GM23338 (cell line): ENCODE results near the gene MAP3K10. TPM values are rescaled to one million over a fixed set of nuclear protein-coding genes. Genes with fewer than 3 reads are reported as not detected.

Experiments used
- ATAC-seq: fragments of 200-7000 bp; cut with Tn5 transposase; 3 replicates; pipeline ENCODE4 v1.9.1; 2020
- DNase-seq: peaks from one replicate; pipeline ENCODE4 v3.0.0-alpha.2; 2015; ENCODE audit warnings: low spot score
- H2AFZ ChIP-seq: fragments of 200-600 bp; sonication (generic); 2 replicates; pipeline ENCODE4 v1.8.0; 2016; ENCODE audit warnings: antibody characterized with exemption, mild to moderate bottlenecking, moderate library complexity
- H3F3A ChIP-seq: fragments of 200-600 bp; sonication (generic); replicated peaks from 2 replicates; pipeline ENCODE4 v1.8.0; 2017; ENCODE audit warnings: antibody characterized with exemption, mixed run types, low read depth
- H3K27ac ChIP-seq: fragments of 200-600 bp; sonication (generic); 2 replicates; pipeline ENCODE4 v1.6.1; 2016; ENCODE audit warnings: low read depth
- H3K27me3 ChIP-seq: fragments of 200-600 bp; sonication (generic); 2 replicates; pipeline ENCODE4 v1.8.0; 2016; ENCODE audit warnings: mild to moderate bottlenecking, mixed run types, moderate library complexity; ENCODE audit not compliant: insufficient read depth
- H3K36me3 ChIP-seq: fragments of 200-600 bp; sonication (generic); 2 replicates; pipeline ENCODE4 v1.8.0; 2016; ENCODE audit warnings: mild to moderate bottlenecking; ENCODE audit not compliant: insufficient read depth
- H3K4me1 ChIP-seq: fragments of 200-600 bp; sonication (generic); 2 replicates; pipeline ENCODE4 v1.8.0; 2016; ENCODE audit warnings: mild to moderate bottlenecking, moderate library complexity; ENCODE audit not compliant: insufficient read depth
- H3K4me2 ChIP-seq: fragments of 200-600 bp; sonication (generic); 2 replicates; pipeline ENCODE4 v1.7.1; 2017; ENCODE audit warnings: mixed run types
- H3K4me3 ChIP-seq: fragments of 200-600 bp; sonication (generic); 2 replicates; pipeline ENCODE4 v1.6.1; 2016; ENCODE audit warnings: mixed run types
- H3K79me2 ChIP-seq: fragments of 200-600 bp; sonication (generic); replicated peaks from 2 replicates; pipeline ENCODE4 v1.8.0; 2017; ENCODE audit warnings: mild to moderate bottlenecking; ENCODE audit not compliant: insufficient read depth
- H3K9me2 ChIP-seq: fragments of 200-600 bp; sonication (generic); 2 replicates; pipeline ENCODE4 v1.8.0; 2017; ENCODE audit not compliant: insufficient read depth
- H4K20me1 ChIP-seq: fragments of 200-600 bp; sonication (generic); replicated peaks from 2 replicates; pipeline ENCODE4 v1.8.0; 2017; ENCODE audit warnings: mild to moderate bottlenecking; ENCODE audit not compliant: insufficient read depth
- H3K27ac Mint-ChIP-seq: 2 replicates; pipeline ENCODE4 v1.8.0; 2020; ENCODE audit warnings: inconsistent platforms, mild to moderate bottlenecking, moderate library complexity, mixed read lengths
- H3K27me3 Mint-ChIP-seq: 3 replicates; pipeline ENCODE4 v1.8.0; 2022; ENCODE audit warnings: low read depth, mild to moderate bottlenecking, moderate library complexity, mixed read lengths, inconsistent platforms; ENCODE audit not compliant: insufficient read depth, poor library complexity
- H3K36me3 Mint-ChIP-seq: 3 replicates; pipeline ENCODE4 v1.8.0; 2021; ENCODE audit warnings: low read depth, mild to moderate bottlenecking, inconsistent platforms, moderate library complexity, mixed read lengths
- H3K4me1 Mint-ChIP-seq: 3 replicates; pipeline ENCODE4 v1.8.0; 2020; ENCODE audit warnings: mild to moderate bottlenecking, inconsistent platforms, mixed read lengths
- H3K4me3 Mint-ChIP-seq: 3 replicates; pipeline ENCODE4 v1.8.0; 2021; ENCODE audit warnings: moderate library complexity, mild to moderate bottlenecking, inconsistent platforms, mixed read lengths
- H3K9me3 Mint-ChIP-seq: 3 replicates; pipeline ENCODE4 v1.8.0; 2020; ENCODE audit warnings: moderate library complexity, mild to moderate bottlenecking, inconsistent platforms, mixed read lengths
- CREB1 ChIP-seq: fragments of 250-450 bp; sonication (Bioruptor Pico); IDR thresholded peaks from 2 replicates; pipeline ENCODE4 v1.5.0; 2020; ENCODE audit warnings: low read depth, mild to moderate bottlenecking, moderate library complexity
- EZH2phosphoT487 ChIP-seq: fragments of 200-600 bp; sonication (generic); IDR thresholded peaks from one replicate; pipeline ENCODE4 v1.8.1; 2018; ENCODE audit warnings: antibody characterized with exemption; ENCODE audit not compliant: unreplicated experiment
- POLR2AphosphoS5 ChIP-seq: IDR thresholded peaks from 2 replicates; pipeline ENCODE4 v1.6.1; 2016; ENCODE audit warnings: antibody characterized with exemption, low read depth
- ZNF114 ChIP-seq: fragments of 250-450 bp; sonication (Bioruptor Pico); IDR thresholded peaks from 2 replicates; pipeline ENCODE4 v1.5.0; 2020; ENCODE audit warnings: mild to moderate bottlenecking, moderate library complexity
- ZNF331 ChIP-seq: fragments of 250-450 bp; sonication (Bioruptor Pico); IDR thresholded peaks from 2 replicates; pipeline ENCODE4 v1.5.0; 2020; ENCODE audit warnings: low read depth, mild to moderate bottlenecking, moderate library complexity
- polyA plus RNA-seq: library from polyadenylated mRNA; unstranded; fragments of >200 nt; fragmentation: Nextera tagmentation; extraction: Ambion mirVana; gene quantifications from 2 replicates; pipeline ENCODE4 v1.2.1, GENCODE V29; 2016
- total RNA-seq: library from RNA; depleted of rRNA; stranded (reverse); fragments of >200 nt; shearing (Covaris generic); gene quantifications from 2 replicates; pipeline ENCODE4 v1.2.3, GENCODE V29; 2014
- TF ChIP-seq, protein P1 (sequence below): fragments of 250-450 bp; sonication (Bioruptor Pico); IDR thresholded peaks from 2 replicates; pipeline ENCODE4 v1.5.0; 2020; ENCODE audit warnings: mild to moderate bottlenecking, moderate library complexity
- TF ChIP-seq, protein P2 (sequence below), 2 experiments: fragments of 200-600 bp in 1 of 2; sonication (generic) in 1 of 2; conservative IDR thresholded peaks; 2 replicates each; pipeline versions ENCODE4 v1.5.1 to v1.6.1; 2016 to 2017; ENCODE audit warnings: antibody characterized with exemption in 2 of 2, low read depth in 2 of 2, mild to moderate bottlenecking in 2 of 2, moderate library complexity in 1 of 2
- TF ChIP-seq, protein P3 (sequence below): IDR thresholded peaks from 2 replicates; pipeline ENCODE4 v1.6.1; 2016; ENCODE audit warnings: antibody characterized with exemption

MAP3K10 gene
- total and polyA plus RNA-seq, 2 experiments from 2014 or later, result 5.9 to 13.7 TPM

DNA sequence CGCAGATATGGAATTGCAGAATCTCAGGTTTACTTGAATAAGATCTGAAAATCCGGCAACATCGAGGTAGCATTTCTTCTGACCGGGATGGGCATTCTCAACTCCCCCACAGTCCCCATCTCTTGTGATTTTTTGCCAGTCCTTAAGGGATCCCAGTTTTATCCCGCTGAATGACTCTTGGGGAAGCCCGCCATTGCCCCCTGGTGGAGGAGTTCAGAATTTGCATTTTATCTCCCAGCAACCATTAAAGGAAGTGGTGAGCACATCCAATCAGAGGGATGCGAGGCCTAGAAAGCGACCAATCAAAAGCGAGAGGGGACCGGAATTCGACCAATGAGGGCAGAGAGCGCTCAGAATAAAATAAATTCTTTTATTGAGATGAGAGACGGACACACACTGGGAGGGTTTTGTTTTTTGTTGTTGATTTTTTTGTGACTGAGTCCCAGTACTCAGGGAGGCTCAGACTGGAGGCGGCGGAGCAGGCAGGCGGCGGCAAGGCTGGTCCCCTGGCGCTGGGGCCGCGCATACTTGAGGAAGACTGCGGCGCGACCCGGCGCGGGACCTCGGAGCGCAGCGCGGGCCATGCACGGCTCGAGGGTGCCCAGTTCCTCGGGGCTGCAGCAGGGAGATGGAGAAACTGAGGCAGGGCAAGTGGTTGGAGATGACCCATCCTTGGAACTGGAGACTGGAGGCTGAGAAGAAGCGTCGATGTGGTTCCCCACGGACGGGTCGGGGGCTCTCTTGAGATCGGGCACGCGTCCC is 30.8 kb downstream of the MAP3K10 start:
- peak; percentile 95 for DNase-seq
- Histone ChIP-seq H4K20me1 (no peaks in the 10 kb centered on the region), H3K36me3 (no peaks in the 10 kb centered on the region), H3K27ac (no peak overlapping the region), H2AFZ (no peak overlapping the region), H3K4me1 (peaks cover 11% of the 10 kb centered on the region), H3K4me2 (no peak overlapping the region), H3K9me2 (no peaks in the 10 kb centered on the region), H3K79me2 (no peaks in the 10 kb centered on the region), H3F3A (peaks cover 10% of the 10 kb centered on the region), H3K27me3 (peaks cover 29% of the 10 kb centered on the region), H3K4me3 (no peak overlapping the region)
- H3K4me3 Mint-ChIP-seq, result no peak overlapping the region
- peaks cover 45% of the 10 kb centered on the region for H3K27me3 Mint-ChIP-seq
- peaks cover 5% of the 10 kb centered on the region for H3K36me3 Mint-ChIP-seq
- peaks cover 12% of the 10 kb centered on the region for H3K9me3 Mint-ChIP-seq
- TF ChIP-seq ZNF114 (CRISPR knock-in tag) (no peak), POLR2AphosphoS5 (no peak), CREB1 (no peak), EZH2phosphoT487 (no peak), ZNF331 (CRISPR knock-in tag) (no peak)
- TF ChIP-seq, protein P1, sequence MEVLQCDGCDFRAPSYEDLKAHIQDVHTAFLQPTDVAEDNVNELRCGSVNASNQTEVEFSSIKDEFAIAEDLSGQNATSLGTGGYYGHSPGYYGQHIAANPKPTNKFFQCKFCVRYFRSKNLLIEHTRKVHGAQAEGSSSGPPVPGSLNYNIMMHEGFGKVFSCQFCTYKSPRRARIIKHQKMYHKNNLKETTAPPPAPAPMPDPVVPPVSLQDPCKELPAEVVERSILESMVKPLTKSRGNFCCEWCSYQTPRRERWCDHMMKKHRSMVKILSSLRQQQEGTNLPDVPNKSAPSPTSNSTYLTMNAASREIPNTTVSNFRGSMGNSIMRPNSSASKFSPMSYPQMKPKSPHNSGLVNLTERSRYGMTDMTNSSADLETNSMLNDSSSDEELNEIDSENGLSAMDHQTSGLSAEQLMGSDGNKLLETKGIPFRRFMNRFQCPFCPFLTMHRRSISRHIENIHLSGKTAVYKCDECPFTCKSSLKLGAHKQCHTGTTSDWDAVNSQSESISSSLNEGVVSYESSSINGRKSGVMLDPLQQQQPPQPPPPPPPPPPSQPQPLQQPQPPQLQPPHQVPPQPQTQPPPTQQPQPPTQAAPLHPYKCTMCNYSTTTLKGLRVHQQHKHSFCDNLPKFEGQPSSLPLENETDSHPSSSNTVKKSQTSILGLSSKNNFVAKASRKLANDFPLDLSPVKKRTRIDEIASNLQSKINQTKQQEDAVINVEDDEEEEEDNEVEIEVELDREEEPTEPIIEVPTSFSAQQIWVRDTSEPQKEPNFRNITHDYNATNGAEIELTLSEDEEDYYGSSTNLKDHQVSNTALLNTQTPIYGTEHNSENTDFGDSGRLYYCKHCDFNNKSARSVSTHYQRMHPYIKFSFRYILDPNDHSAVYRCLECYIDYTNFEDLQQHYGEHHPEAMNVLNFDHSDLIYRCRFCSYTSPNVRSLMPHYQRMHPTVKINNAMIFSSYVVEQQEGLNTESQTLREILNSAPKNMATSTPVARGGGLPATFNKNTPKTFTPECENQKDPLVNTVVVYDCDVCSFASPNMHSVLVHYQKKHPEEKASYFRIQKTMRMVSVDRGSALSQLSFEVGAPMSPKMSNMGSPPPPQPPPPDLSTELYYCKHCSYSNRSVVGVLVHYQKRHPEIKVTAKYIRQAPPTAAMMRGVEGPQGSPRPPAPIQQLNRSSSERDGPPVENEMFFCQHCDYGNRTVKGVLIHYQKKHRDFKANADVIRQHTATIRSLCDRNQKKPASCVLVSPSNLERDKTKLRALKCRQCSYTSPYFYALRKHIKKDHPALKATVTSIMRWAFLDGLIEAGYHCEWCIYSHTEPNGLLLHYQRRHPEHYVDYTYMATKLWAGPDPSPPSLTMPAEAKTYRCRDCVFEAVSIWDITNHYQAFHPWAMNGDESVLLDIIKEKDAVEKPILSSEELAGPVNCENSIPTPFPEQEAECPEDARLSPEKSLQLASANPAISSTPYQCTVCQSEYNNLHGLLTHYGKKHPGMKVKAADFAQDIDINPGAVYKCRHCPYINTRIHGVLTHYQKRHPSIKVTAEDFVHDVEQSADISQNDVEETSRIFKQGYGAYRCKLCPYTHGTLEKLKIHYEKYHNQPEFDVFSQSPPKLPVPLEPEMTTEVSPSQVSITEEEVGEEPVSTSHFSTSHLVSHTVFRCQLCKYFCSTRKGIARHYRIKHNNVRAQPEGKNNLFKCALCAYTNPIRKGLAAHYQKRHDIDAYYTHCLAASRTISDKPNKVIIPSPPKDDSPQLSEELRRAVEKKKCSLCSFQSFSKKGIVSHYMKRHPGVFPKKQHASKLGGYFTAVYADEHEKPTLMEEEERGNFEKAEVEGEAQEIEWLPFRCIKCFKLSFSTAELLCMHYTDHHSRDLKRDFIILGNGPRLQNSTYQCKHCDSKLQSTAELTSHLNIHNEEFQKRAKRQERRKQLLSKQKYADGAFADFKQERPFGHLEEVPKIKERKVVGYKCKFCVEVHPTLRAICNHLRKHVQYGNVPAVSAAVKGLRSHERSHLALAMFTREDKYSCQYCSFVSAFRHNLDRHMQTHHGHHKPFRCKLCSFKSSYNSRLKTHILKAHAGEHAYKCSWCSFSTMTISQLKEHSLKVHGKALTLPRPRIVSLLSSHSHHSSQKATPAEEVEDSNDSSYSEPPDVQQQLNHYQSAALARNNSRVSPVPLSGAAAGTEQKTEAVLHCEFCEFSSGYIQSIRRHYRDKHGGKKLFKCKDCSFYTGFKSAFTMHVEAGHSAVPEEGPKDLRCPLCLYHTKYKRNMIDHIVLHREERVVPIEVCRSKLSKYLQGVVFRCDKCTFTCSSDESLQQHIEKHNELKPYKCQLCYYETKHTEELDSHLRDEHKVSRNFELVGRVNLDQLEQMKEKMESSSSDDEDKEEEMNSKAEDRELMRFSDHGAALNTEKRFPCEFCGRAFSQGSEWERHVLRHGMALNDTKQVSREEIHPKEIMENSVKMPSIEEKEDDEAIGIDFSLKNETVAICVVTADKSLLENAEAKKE (CRISPR knock-in tag), result no peak
- TF ChIP-seq, protein P2, sequence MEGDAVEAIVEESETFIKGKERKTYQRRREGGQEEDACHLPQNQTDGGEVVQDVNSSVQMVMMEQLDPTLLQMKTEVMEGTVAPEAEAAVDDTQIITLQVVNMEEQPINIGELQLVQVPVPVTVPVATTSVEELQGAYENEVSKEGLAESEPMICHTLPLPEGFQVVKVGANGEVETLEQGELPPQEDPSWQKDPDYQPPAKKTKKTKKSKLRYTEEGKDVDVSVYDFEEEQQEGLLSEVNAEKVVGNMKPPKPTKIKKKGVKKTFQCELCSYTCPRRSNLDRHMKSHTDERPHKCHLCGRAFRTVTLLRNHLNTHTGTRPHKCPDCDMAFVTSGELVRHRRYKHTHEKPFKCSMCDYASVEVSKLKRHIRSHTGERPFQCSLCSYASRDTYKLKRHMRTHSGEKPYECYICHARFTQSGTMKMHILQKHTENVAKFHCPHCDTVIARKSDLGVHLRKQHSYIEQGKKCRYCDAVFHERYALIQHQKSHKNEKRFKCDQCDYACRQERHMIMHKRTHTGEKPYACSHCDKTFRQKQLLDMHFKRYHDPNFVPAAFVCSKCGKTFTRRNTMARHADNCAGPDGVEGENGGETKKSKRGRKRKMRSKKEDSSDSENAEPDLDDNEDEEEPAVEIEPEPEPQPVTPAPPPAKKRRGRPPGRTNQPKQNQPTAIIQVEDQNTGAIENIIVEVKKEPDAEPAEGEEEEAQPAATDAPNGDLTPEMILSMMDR (conservative IDR thresholded peaks at IDR 0.05; ENCODE audit: low read depth in 2 of 2), result peak; percentile 85 to 92
- TF ChIP-seq, protein P3, sequence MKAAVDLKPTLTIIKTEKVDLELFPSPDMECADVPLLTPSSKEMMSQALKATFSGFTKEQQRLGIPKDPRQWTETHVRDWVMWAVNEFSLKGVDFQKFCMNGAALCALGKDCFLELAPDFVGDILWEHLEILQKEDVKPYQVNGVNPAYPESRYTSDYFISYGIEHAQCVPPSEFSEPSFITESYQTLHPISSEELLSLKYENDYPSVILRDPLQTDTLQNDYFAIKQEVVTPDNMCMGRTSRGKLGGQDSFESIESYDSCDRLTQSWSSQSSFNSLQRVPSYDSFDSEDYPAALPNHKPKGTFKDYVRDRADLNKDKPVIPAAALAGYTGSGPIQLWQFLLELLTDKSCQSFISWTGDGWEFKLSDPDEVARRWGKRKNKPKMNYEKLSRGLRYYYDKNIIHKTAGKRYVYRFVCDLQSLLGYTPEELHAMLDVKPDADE, result no peak
- H3K4me1 Mint-ChIP-seq, result peaks cover 10% of the 10 kb centered on the region
- H3K27ac Mint-ChIP-seq, result no peak overlapping the region
- peak; percentile 14 for ATAC-seq
